ENCODE results near the gene STAG1.
"Not testable (repeated sequence)": the region's sequence is repeated elsewhere in the genome, so short reads cannot be mapped to it uniquely, and the experiment has no call there.

STAG1 gene

GRCh38 chr3:136562026-136562425, 190.2 kb downstream of the STAG1 start:
- Histone ChIP-seq H3K9ac (ENCODE audit: low read length) (no peak overlapping the region), H3K79me2 (ENCODE audit: low read length) (no peaks in the 10 kb centered on the region), H3K27ac (ENCODE audit: low read length) (no peak overlapping the region), H3K4me2 (ENCODE audit: low read length) (no peak overlapping the region), H3K36me3 (replicated peaks; ENCODE audit: low read depth, low read length) (no peaks in the 10 kb centered on the region), H3K27me3 (ENCODE audit: low read depth, low read length) (no peaks in the 10 kb centered on the region), H3K4me3 (ENCODE audit: low read length) (no peak overlapping the region), H4K20me1 (ENCODE audit: insufficient read depth, low read length) (no peaks in the 10 kb centered on the region), H3K4me1 (ENCODE audit: low read length) (no peaks in the 10 kb centered on the region), H3K9me3 (ENCODE audit: insufficient read depth, low read length) (no peaks in the 10 kb centered on the region), H2AFZ (ENCODE audit: low read depth, low read length) (no peak overlapping the region)
- TF ChIP-seq EZH2phosphoT487 (IDR thresholded peaks at IDR 0.05; ENCODE audit: low read depth): no peak
- TF ChIP-seq, protein P1, sequence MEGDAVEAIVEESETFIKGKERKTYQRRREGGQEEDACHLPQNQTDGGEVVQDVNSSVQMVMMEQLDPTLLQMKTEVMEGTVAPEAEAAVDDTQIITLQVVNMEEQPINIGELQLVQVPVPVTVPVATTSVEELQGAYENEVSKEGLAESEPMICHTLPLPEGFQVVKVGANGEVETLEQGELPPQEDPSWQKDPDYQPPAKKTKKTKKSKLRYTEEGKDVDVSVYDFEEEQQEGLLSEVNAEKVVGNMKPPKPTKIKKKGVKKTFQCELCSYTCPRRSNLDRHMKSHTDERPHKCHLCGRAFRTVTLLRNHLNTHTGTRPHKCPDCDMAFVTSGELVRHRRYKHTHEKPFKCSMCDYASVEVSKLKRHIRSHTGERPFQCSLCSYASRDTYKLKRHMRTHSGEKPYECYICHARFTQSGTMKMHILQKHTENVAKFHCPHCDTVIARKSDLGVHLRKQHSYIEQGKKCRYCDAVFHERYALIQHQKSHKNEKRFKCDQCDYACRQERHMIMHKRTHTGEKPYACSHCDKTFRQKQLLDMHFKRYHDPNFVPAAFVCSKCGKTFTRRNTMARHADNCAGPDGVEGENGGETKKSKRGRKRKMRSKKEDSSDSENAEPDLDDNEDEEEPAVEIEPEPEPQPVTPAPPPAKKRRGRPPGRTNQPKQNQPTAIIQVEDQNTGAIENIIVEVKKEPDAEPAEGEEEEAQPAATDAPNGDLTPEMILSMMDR (IDR thresholded peaks at IDR 0.05; ENCODE audit: low read depth, low read length): no peak

GRCh38 chr3:136559896-136560295, 192.3 kb downstream of the STAG1 start:
- no peaks in the 10 kb centered on the region for H3K27me3 ChIP-seq (ENCODE audit: low read depth, low read length)
- no peaks in the 10 kb centered on the region for H3K9me3 ChIP-seq (ENCODE audit: insufficient read depth, low read length)
- H3K36me3 ChIP-seq (replicated peaks; ENCODE audit: low read depth, low read length): no peaks in the 10 kb centered on the region
- TF ChIP-seq, protein P1 (IDR thresholded peaks at IDR 0.05; ENCODE audit: low read depth, low read length): no peak
- no peak for TF ChIP-seq EZH2phosphoT487 (IDR thresholded peaks at IDR 0.05; ENCODE audit: low read depth)
- H3K4me1 ChIP-seq (ENCODE audit: low read length): no peaks in the 10 kb centered on the region
- H3K4me3 ChIP-seq (ENCODE audit: low read length): no peak overlapping the region
- H2AFZ ChIP-seq (ENCODE audit: low read depth, low read length): no peak overlapping the region
- no peak overlapping the region for H3K27ac ChIP-seq (ENCODE audit: low read length)
- no peak overlapping the region for H3K4me2 ChIP-seq (ENCODE audit: low read length)
- no peaks in the 10 kb centered on the region for H3K79me2 ChIP-seq (ENCODE audit: low read length)
- H3K9ac ChIP-seq (ENCODE audit: low read length): no peak overlapping the region
- no peaks in the 10 kb centered on the region for H4K20me1 ChIP-seq (ENCODE audit: insufficient read depth, low read length)

DNA sequence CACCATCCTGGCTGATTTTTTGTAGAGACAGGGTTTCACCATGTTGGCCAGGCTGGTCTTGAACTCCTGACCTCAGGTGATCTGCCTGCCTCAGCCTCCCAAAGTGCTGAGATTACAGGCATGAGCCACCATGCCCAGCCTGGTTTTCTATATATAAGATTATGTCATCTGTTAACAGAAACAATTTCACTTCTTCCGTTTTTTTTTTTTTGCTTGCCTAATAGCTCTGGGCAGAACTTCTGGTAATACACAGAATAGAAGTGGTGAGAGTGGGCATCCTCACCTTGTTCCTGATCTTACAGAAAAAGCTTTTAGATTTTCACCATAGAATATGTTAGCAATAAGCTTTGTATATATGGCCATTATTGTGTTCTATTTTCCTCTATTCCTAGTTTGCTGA, 202.7 kb downstream of the STAG1 start:
- not testable (repeated sequence) for H3K27me3 ChIP-seq (ENCODE audit: low read depth, low read length); H3K79me2 ChIP-seq (ENCODE audit: low read length); H4K20me1 ChIP-seq (ENCODE audit: insufficient read depth, low read length); H3K9ac ChIP-seq (ENCODE audit: low read length); H3K27ac ChIP-seq (ENCODE audit: low read length); H3K36me3 ChIP-seq (replicated peaks; ENCODE audit: low read depth, low read length); H3K9me3 ChIP-seq (ENCODE audit: insufficient read depth, low read length); H3K4me2 ChIP-seq (ENCODE audit: low read length); H2AFZ ChIP-seq (ENCODE audit: low read depth, low read length); H3K4me3 ChIP-seq (ENCODE audit: low read length)
- peaks cover 33% of the 10 kb centered on the region for H3K4me1 ChIP-seq (ENCODE audit: low read length)

- TF ChIP-seq, protein P1 (IDR thresholded peaks at IDR 0.05; ENCODE audit: low read depth, low read length): no peak
- no peak for TF ChIP-seq EZH2phosphoT487 (IDR thresholded peaks at IDR 0.05; ENCODE audit: low read depth)
These were observed 204.9 kb downstream of the STAG1 start for GRCh38 chr3:136547293-136547692.

DNA sequence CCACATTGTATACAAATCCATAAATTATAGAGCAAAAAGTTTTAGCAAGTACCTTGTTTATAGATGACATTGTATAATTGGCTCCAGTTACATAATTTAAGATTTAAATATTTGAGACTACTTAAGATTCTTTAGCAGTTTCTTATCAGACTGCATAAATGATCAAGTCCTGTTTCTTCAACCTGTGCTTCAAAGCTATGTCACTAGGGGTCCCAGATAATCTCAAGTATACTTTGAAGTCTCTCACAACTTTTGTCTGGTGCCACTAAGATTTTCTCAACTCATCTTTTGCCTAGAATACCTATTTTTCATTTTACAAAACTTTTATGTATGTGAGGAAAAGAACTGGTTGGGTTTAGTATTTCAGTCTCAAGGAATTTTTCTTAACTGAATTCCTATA, 205.5 kb downstream of the STAG1 start:
- Histone ChIP-seq H3K79me2 (ENCODE audit: low read length) (no peaks in the 10 kb centered on the region), H3K4me2 (ENCODE audit: low read length) (peak overlapping the region; percentile 25), H3K27ac (ENCODE audit: low read length) (no peak overlapping the region; the same call in 1 of the 2 replicates), H3K36me3 (replicated peaks; ENCODE audit: low read depth, low read length) (no peaks in the 10 kb centered on the region), H3K27me3 (ENCODE audit: low read depth, low read length) (no peaks in the 10 kb centered on the region), H4K20me1 (ENCODE audit: insufficient read depth, low read length) (no peaks in the 10 kb centered on the region), H3K4me3 (ENCODE audit: low read length) (no peak overlapping the region), H2AFZ (ENCODE audit: low read depth, low read length) (no peak overlapping the region), H3K9ac (ENCODE audit: low read length) (no peak overlapping the region), H3K4me1 (ENCODE audit: low read length) (peaks cover 23% of the 10 kb centered on the region), H3K9me3 (ENCODE audit: insufficient read depth, low read length) (no peaks in the 10 kb centered on the region)
- TF ChIP-seq EZH2phosphoT487 (IDR thresholded peaks at IDR 0.05; ENCODE audit: low read depth): no peak
- TF ChIP-seq, protein P1 (IDR thresholded peaks at IDR 0.05; ENCODE audit: low read depth, low read length): peak; percentile 39

More at GRCh38 chr3:136547293-136547692, 204.9 kb downstream of the STAG1 start:
- Histone ChIP-seq H3K9me3 (ENCODE audit: insufficient read depth, low read length) (no peaks in the 10 kb centered on the region), H3K27ac (ENCODE audit: low read length) (no peak overlapping the region; the same call in 1 of the 2 replicates), H2AFZ (ENCODE audit: low read depth, low read length) (no peak overlapping the region), H3K4me2 (ENCODE audit: low read length) (peak overlapping the region; percentile 25), H4K20me1 (ENCODE audit: insufficient read depth, low read length) (no peaks in the 10 kb centered on the region), H3K27me3 (ENCODE audit: low read depth, low read length) (no peaks in the 10 kb centered on the region), H3K79me2 (ENCODE audit: low read length) (no peaks in the 10 kb centered on the region), H3K4me1 (ENCODE audit: low read length) (peaks cover 28% of the 10 kb centered on the region), H3K9ac (ENCODE audit: low read length) (no peak overlapping the region), H3K4me3 (ENCODE audit: low read length) (no peak overlapping the region), H3K36me3 (replicated peaks; ENCODE audit: low read depth, low read length) (no peaks in the 10 kb centered on the region)

Data from OCI-LY3 (cell line).